ENCODE results near the gene FBXL12.
A peak's percentile ranks its signal among the peaks of the same experiment; 100 is the strongest.
"Not testable (repeated sequence)": the region's sequence is repeated elsewhere in the genome, so short reads cannot be mapped to it uniquely, and the experiment has no call there.

Gene FBXL12

GRCh38 chr19:9839415-9839814 lies 20.5 kb upstream of the FBXL12 start:
- no peak for DNase-seq (ENCODE audit: low read depth in 2 of 3, low spot score in 1 of 3)

DNA sequence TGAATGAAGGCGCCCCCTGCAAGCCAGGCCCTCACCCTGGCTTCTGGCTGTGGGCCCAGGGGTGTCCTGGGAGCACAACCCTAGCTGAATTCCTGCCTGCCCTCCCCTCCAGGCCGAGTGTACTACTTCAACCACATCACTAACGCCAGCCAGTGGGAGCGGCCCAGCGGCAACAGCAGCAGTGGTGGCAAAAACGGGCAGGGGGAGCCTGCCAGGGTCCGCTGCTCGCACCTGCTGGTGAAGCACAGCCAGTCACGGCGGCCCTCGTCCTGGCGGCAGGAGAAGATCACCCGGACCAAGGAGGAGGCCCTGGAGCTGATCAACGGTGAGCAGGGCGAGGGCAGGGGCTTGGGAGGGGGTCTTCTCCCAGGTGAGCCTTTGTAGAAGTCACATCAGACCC lies 19.4 kb upstream of the FBXL12 start:
- no peak for DNase-seq (ENCODE audit: low read depth in 2 of 3, low spot score in 1 of 3)

DNA sequence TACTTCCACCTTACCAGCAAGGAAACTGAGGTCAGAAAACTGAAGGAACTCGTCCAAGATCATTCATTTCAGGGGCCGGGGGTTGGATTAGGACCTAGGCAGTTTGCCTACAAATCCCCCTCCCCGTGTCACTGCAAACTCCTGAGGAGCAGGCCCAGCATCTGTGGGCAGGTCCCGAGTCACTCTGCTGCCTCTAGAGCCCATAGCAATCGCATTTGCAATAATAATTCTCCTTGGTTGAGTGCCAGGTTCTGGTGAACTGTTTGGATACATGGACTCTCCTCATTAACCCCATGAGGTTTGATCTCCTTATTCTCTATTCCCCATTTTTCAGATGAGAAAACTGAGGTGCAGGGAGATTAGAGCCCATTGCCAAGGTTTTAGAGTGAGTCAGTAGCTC lies 17.1 kb upstream of the FBXL12 start:
- no peak for DNase-seq (ENCODE audit: low read depth in 2 of 3, low spot score in 1 of 3)

DNA sequence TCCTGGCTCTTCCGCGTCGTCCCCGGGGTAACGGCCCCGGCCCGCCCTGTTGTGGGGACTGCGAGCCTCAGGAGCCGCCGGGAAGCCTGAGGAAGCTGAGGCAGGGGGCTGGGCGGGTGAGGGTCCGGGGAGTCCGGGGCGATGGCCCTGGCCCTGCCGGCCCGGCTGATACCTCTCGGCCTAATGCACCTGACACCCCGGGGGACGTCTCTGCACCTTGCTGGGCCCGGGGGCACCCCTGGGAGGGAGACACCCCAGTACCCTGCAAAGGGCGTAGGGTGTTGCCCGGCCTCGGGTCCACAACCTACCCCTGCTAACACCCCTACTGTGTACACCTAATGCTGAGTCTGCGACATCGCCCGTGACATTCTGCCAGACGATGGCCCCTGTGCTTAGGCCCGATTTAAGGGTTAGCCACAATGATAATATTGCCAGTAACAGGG lies 16.6 kb upstream of the FBXL12 start:
- no peak for DNase-seq (ENCODE audit: low read depth in 2 of 3, low spot score in 1 of 3)

DNA sequence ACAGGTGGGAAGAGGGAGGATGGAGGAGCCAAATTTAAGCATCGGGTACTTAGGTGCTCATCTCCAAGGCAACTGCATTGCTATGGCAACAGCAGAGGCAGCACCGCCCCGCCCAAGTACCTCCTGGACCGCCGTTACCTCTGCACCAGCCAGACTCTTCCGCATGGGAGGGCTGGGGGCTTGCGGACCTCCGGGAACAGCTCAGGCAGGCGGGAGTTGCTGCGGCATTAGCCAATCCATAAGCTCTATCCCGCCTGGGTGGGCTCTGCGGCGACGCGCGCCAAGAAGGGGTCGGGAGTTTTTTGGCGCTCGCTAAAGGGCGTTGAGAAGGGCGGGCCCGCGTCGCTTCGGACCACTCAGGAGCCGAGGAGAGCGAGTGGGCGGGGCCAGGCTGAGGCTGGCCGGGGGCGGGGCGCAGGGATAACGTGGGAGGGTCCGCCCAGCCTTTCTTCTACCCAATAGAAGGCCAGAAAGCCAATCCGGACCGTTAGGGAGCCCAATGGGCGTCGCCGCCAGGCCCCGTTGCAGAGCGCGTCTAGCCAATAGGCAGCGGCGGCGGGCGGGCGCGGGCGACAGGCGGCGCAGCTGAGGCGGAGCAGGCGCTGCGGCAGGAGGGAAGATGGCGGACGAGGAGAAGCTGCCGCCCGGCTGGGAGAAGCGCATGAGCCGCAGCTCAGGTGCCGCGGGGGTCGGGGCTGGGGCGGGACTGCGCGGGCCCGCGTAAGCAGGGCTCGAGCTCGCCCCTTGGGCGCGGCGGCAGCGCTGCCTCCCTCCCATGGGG lies 16.0 kb upstream of the FBXL12 start, which contains the start of gene PIN1:
Gene PIN1, plus strand, starts transcription at position 593 of the 781 bp plus-strand sequence. Its CDS starts 27 bp downstream, at position 620.
- peak; percentile 98 to 99 (median 99) for DNase-seq (ENCODE audit: low read depth in 2 of 3, low spot score in 1 of 3)

DNA sequence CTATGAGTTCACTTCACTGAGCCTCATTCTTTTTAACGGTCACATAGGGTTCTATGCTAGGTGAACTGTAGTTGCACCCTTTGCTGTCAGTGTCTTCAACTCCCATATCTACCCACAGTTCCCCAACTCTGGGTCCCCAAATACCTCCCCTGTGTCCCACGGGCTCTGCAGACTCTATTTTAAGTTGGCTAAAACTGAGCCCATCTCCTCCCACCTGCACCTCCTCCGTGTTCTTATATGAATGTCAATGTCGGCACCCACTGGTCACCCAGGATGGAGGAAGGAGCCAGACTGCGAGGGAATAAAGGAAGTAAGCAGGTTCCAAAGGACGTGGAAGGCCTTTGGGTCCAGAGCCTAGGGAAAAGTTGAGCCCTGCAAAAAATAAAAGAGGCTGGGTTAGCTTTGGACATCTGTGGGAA lies 15.4 kb upstream of the FBXL12 start:
- no peak for DNase-seq (ENCODE audit: low read depth in 2 of 3, low spot score in 1 of 3)

DNA sequence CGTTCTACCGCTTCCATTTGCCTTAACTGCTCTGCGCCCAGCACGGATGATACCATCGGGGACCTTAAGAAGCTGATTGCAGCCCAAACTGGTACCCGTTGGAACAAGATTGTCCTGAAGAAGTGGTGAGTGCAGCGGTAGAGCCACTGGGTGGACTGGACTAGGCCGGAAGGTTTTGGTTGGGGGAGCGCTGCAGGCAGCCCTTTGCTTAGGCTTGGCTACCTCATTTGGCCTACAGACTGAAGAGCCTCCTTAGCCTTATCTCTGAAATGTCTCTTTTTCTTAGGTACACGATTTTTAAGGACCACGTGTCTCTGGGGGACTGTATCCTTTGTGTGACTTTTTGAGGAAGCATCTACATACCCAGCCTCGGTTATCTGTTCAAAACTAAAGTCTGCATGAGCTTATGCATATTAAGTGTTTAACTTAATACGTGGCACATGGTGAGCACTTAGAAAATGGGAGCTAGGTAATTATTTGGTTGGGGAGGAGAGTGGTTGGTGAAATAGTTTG lies 9.7 kb upstream of the FBXL12 start:
- DNase-seq (ENCODE audit: low read depth in 2 of 3, low spot score in 1 of 3): no peak

DNA sequence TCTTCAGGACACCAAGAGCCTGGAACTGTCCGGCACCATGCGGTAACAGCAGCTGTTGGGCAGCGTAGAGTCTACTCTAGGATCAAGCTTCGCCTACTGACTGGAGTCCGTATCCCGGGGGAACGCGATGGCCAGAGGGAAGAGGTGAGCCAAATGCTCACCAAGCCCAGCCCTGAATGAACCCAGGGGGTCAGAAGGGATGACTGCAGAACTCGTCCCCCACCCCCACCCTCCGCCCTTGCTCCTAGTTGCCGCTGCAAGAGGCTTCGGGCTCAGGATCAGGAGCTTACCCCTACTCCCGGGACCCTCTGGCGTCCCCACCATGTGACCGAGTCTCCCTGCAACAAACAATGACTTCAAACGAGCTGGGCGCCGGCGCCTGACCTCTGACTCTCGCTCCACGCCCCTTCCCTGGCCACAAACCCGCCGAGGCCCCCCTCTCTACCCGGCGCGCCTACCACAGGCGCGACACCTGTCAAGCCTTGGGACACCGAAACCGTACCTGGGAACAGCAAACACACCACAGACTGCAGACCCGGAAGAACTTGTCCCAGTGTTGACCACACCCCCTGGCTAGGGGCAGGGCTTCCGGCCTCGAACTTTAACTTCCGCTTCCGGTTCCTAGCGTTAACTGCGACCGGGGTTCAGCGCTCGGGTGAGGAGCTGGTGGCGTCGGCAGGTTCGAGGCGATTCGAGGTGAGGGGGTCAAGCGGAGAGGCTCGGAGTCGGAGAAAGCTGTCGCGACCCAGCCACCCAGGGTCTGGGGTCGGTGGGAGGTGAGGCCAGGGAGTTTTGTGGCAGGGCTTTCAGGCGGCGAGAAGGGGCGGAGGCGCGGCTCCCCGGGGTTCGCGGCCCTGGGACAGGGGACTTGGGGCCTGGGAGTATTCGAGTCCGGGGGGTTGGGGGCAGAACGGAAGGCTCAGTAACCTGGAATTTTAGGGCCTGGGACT lies 8.7 kb upstream of the FBXL12 start, which contains the start of gene UBL5:
Gene UBL5, plus strand, starts transcription at position 630 of the 950 bp plus-strand sequence. CDS start 420 bp downstream, outside the sequence.
- peak; percentile 77 to 86 (median 85) for DNase-seq (ENCODE audit: low read depth in 2 of 3, low spot score in 1 of 3)

DNA sequence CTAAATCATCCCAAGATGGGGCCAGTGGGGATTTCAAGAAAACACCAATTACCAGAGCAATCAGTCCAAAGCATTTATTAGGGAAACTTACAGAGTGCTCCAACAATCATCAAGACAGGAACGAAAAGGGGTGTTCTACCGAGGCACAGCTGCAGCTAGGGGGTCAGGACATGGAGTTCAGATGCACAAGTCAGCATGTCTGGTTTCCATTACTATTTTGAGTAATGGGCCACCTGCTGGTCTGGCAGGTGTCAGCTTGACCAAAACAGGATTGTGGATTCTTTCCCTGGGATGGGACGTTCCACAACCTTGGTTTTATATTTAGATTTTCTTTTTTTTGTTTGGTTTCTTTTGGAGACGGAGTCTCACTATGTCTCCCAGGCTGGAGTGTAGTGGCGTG lies 4.9 kb upstream of the FBXL12 start:
- DNase-seq (ENCODE audit: low read depth in 2 of 3, low spot score in 1 of 3): no peak

DNA sequence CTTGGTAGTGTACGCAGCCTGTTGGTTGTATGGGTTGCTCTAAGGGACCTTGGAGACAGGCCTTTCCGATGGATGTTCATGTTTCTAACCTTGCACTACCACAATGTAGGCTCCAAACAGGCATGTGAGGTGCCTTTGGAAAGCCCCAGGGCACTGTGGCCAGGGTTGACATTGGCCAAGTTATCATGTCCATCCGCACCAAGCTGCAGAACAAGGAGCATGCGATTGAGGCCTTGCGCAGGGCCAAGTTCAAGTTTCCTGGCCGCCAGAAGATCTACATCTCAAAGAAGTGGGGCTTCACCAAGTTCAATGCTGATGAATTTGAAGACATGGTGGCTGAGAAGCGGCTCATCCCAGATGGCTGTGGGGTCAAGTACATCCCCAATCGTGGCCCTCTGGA lies 1.2 kb upstream of the FBXL12 start:
- DNase-seq (ENCODE audit: low read depth in 2 of 3, low spot score in 1 of 3): not testable (repeated sequence)

GRCh38 chr19:9819596-9819909 lies 674 bp upstream of the FBXL12 start:
- no peak for DNase-seq (ENCODE audit: low read depth in 2 of 3, low spot score in 1 of 3)

- no peak for DNase-seq (ENCODE audit: low read depth in 2 of 3, low spot score in 1 of 3)
Measured at GRCh38 chr19:9818175-9818733, 625 bp downstream of the FBXL12 start.

- no peak for DNase-seq (ENCODE audit: low read depth in 2 of 3, low spot score in 1 of 3)
Measured at GRCh38 chr19:9811139-9811538, 7.7 kb downstream of the FBXL12 start.

GRCh38 chr19:9808855-9809824 lies 9.7 kb downstream of the FBXL12 start:
- DNase-seq (ENCODE audit: low read depth in 2 of 3, low spot score in 1 of 3): no peak

GRCh38 chr19:9806803-9807202 lies 12.1 kb downstream of the FBXL12 start:
- no peak for DNase-seq (ENCODE audit: low read depth in 2 of 3, low spot score in 1 of 3)

- no peak for DNase-seq (ENCODE audit: low read depth in 2 of 3, low spot score in 1 of 3)
Measured at GRCh38 chr19:9801976-9802375, 16.9 kb downstream of the FBXL12 start.

DNA sequence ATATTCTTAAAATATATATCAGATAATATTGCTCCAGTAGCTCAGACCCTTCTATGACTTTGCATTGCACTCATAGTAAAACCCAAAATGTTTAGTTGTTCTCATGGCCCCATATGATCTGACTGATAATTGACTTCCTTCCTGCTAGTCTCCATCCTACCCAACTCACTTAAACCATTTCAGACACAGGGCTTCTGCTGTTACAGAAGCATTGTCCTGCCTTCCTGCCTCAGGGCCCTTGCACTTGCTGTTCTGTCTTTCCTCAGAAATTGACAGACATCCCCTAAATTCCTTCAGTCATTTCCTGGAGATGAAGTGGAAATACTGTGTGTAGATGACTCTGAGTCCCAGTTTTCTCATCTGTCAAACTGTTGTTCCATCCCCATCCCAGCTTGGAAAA lies 19.7 kb downstream of the FBXL12 start:
- no peak for DNase-seq (ENCODE audit: low read depth in 2 of 3, low spot score in 1 of 3)

GRCh38 chr19:9797871-9798270 lies 21.0 kb downstream of the FBXL12 start:
- no peak for DNase-seq (ENCODE audit: low read depth in 2 of 3, low spot score in 1 of 3)

DNA sequence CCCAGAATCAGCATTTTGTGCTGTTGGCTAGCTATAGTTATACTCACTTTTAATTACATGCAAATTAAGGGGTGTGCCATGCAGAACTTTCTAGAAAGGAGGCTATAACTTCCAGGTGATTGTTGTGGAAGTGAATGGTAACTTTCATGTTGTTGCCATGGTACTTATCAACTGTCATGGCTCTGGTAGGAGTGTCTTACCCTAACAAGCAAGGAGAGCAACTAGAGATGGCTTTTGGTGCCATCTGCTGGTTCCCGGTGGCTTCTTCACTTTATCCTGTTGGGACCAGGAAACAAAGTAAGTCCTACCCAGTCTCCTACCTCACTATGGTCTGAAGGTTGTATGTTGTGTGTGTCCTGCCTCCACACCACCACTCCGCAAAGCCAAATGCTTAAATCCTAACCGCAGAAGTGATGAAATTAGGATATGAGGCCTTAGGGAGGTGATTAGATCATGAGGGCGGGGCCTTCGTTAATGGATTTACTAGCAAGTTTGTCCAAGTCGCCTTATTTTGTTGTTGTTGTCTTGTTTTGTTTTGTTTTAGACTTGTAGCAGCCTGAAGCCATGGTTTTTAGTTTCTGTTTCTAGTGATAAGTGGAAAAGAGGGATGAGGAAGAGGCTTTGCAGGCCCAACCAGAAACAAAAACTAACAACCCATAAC lies 22.6 kb downstream of the FBXL12 start:
- DNase-seq (ENCODE audit: low read depth in 2 of 3, low spot score in 1 of 3): peak; percentile 68 to 86 (median 75)
